Vagina (tissue), 2 donors: ENCODE results near the gene TMEM245.

Experiments used
- POLR2A ChIP-seq, 2 donors: fragments of 450-650 bp; IDR thresholded peaks; one replicate each; pipeline ENCODE4 v1.6.1; 2017; ENCODE audit warnings: antibody characterized with exemption in 2 of 2, mild to moderate bottlenecking in 2 of 2, moderate library complexity in 2 of 2
- POLR2AphosphoS5 ChIP-seq, 2 donors: sonication (generic); formaldehyde crosslinking; IDR thresholded peaks; one replicate each; pipeline ENCODE4 v1.9.0; 2017; ENCODE audit warnings: antibody characterized with exemption in 2 of 2, mild to moderate bottlenecking in 2 of 2, low read depth in 1 of 2; ENCODE audit not compliant: insufficient read depth in 1 of 2
- TF ChIP-seq, protein P1 (sequence below), 3 experiments: fragments of 450-650 bp in 2 of 3; fragments of 200-600 bp in 1 of 3; sonication (generic) in 1 of 3; IDR thresholded peaks; one replicate each; pipeline ENCODE4 v1.5.1; 2017 to 2019; ENCODE audit warnings: antibody characterized with exemption in 3 of 3, mild to moderate bottlenecking in 2 of 3, moderate library complexity in 2 of 3

DNA sequence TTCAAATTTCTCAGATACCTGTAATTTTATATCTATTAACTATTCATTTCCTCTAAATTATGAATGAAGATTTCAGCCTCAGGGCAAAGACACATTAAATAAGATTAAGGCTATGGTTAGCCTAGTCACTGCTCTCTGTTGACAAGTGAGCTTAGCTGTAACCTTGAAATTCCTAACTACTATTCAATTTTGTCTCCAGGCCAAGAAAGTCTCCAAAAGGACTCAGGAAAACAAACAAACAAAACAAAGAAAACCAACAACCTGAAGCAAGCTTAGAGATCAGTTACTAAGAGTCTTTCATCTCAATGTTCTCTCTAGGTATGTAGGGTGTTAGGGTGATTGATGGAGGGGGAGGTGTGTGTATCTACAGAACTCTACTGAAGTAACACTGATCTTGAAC is 96.9 kb downstream of the TMEM245 start:
- TF ChIP-seq, protein P1, sequence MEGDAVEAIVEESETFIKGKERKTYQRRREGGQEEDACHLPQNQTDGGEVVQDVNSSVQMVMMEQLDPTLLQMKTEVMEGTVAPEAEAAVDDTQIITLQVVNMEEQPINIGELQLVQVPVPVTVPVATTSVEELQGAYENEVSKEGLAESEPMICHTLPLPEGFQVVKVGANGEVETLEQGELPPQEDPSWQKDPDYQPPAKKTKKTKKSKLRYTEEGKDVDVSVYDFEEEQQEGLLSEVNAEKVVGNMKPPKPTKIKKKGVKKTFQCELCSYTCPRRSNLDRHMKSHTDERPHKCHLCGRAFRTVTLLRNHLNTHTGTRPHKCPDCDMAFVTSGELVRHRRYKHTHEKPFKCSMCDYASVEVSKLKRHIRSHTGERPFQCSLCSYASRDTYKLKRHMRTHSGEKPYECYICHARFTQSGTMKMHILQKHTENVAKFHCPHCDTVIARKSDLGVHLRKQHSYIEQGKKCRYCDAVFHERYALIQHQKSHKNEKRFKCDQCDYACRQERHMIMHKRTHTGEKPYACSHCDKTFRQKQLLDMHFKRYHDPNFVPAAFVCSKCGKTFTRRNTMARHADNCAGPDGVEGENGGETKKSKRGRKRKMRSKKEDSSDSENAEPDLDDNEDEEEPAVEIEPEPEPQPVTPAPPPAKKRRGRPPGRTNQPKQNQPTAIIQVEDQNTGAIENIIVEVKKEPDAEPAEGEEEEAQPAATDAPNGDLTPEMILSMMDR (IDR thresholded peaks at IDR 0.05), result no peak
- no peak for TF ChIP-seq POLR2AphosphoS5 (IDR thresholded peaks at IDR 0.05; ENCODE audit: insufficient read depth in 1 of 2, low read depth in 1 of 2)
- TF ChIP-seq POLR2A (IDR thresholded peaks at IDR 0.05), result no peak
